Measurements from ENCODE around the gene PCSK5. TPM values are rescaled to one million over a fixed set of nuclear protein-coding genes. Genes with fewer than 3 reads are reported as not detected.

PCSK5 gene
- polyA plus RNA-seq, 1 donor (not counting 4 experiments of a cell fraction or from before 2014, with no cell fraction given), result 1.9 TPM

- Histone ChIP-seq H3K4me2 (ENCODE audit: control insufficient read depth, extremely low read depth, insufficient read depth, low read depth, low read length) (no peak overlapping the region), H2AFZ (ENCODE audit: control insufficient read depth, low read length) (no peak overlapping the region), H4K20me1 (ENCODE audit: control insufficient read depth, extremely low read depth, insufficient read depth, low read length) (no peaks in the 10 kb centered on the region), H3K79me2 (ENCODE audit: control insufficient read depth, insufficient read depth, low read length) (no peaks in the 10 kb centered on the region), H3K9me1 (ENCODE audit: control insufficient read depth, extremely low read depth, insufficient read depth, low read length) (no peaks in the 10 kb centered on the region), H3K27me3 (ENCODE audit: control insufficient read depth, extremely low read depth, insufficient read depth, low read length) (no peaks in the 10 kb centered on the region), H3K36me3 (ENCODE audit: control insufficient read depth in 2 of 2, extremely low read depth in 1 of 2, insufficient read depth in 2 of 2, low read length in 2 of 2) (no peaks in the 10 kb centered on the region), H3K9me3 (ENCODE audit: control insufficient read depth, low read depth, low read length) (no peaks in the 10 kb centered on the region), H3K4me3 (ENCODE audit: control insufficient read depth in 2 of 3, extremely low read depth in 1 of 3, insufficient read depth in 2 of 3, low read depth in 1 of 3, low read length in 3 of 3) (no peak overlapping the region), H3K4me1 (ENCODE audit: control insufficient read depth, extremely low read depth, insufficient read depth, low read length) (peaks cover 6% of the 10 kb centered on the region), H3K27ac (ENCODE audit: control insufficient read depth, insufficient read depth, low read length) (no peak overlapping the region), H3K9ac (ENCODE audit: control insufficient read depth, extremely low read depth, insufficient read depth, low read length) (no peak overlapping the region)
- DNase-seq (ENCODE audit: low read depth, low spot score), result no peak
- TF ChIP-seq EZH2 (IDR thresholded peaks at IDR 0.05; ENCODE audit: low read length) (no peak), CTCF (optimal IDR thresholded peaks at IDR 0.05 in 1 of 3, IDR thresholded peaks at IDR 0.05 in 1 of 3, conservative IDR thresholded peaks at IDR 0.05 in 1 of 3; ENCODE audit: extremely low read depth in 1 of 3, insufficient read depth in 2 of 3, low read length in 3 of 3) (no peak)
- FAIRE-seq, result no peak
- dilution Hi-C loops (cut with MboI; ENCODE audit: extremely low pct_ligation_motif_present, low sequenced_read_pairs), result no loop called here
Measured at GRCh38 chr9:76138360-76138759, 247.9 kb downstream of the PCSK5 start.

- Histone ChIP-seq H3K36me3 (ENCODE audit: control insufficient read depth in 2 of 2, extremely low read depth in 1 of 2, insufficient read depth in 2 of 2, low read length in 2 of 2) (no peaks in the 10 kb centered on the region), H3K79me2 (ENCODE audit: control insufficient read depth, insufficient read depth, low read length) (no peaks in the 10 kb centered on the region), H3K9me1 (ENCODE audit: control insufficient read depth, extremely low read depth, insufficient read depth, low read length) (no peaks in the 10 kb centered on the region), H4K20me1 (ENCODE audit: control insufficient read depth, extremely low read depth, insufficient read depth, low read length) (no peaks in the 10 kb centered on the region), H2AFZ (ENCODE audit: control insufficient read depth, low read length) (no peak overlapping the region), H3K27ac (ENCODE audit: control insufficient read depth, insufficient read depth, low read length) (no peak overlapping the region), H3K9ac (ENCODE audit: control insufficient read depth, extremely low read depth, insufficient read depth, low read length) (no peak overlapping the region), H3K9me3 (ENCODE audit: control insufficient read depth, low read depth, low read length) (no peaks in the 10 kb centered on the region), H3K4me3 (ENCODE audit: control insufficient read depth in 2 of 3, extremely low read depth in 1 of 3, insufficient read depth in 2 of 3, low read depth in 1 of 3, low read length in 3 of 3) (no peak overlapping the region), H3K27me3 (ENCODE audit: control insufficient read depth, extremely low read depth, insufficient read depth, low read length) (no peaks in the 10 kb centered on the region), H3K4me1 (ENCODE audit: control insufficient read depth, extremely low read depth, insufficient read depth, low read length) (no peaks in the 10 kb centered on the region), H3K4me2 (ENCODE audit: control insufficient read depth, extremely low read depth, insufficient read depth, low read depth, low read length) (no peak overlapping the region)
- no peak for TF ChIP-seq EZH2 (IDR thresholded peaks at IDR 0.05; ENCODE audit: low read length)
- no peak for TF ChIP-seq CTCF (optimal IDR thresholded peaks at IDR 0.05 in 1 of 3, IDR thresholded peaks at IDR 0.05 in 1 of 3, conservative IDR thresholded peaks at IDR 0.05 in 1 of 3; ENCODE audit: extremely low read depth in 1 of 3, insufficient read depth in 2 of 3, low read length in 3 of 3)
- dilution Hi-C loops (cut with MboI; ENCODE audit: extremely low pct_ligation_motif_present, low sequenced_read_pairs), result no loop called here
- no peak for DNase-seq (ENCODE audit: low read depth, low spot score)
- FAIRE-seq, result no peak
Measured at GRCh38 chr9:76143834-76144233, 253.4 kb downstream of the PCSK5 start.
